HL-60 (cell line): Measurements from ENCODE around the gene NFATC1.

Source experiments
- GABPA ChIP-seq: IDR thresholded peaks from 2 replicates; pipeline ENCODE4 v1.6.1; 2012; ENCODE audit warnings: low read depth
- POLR2AphosphoS5 ChIP-seq: IDR thresholded peaks from 2 replicates; pipeline ENCODE4 v1.6.1; 2012; ENCODE audit warnings: low read depth
- TF ChIP-seq, protein P1 (sequence below): IDR thresholded peaks from one replicate; pipeline ENCODE4 v1.5.1; 2011; ENCODE audit warnings: low read length, control low read depth, inconsistent platforms; ENCODE audit not compliant: insufficient read depth

DNA sequence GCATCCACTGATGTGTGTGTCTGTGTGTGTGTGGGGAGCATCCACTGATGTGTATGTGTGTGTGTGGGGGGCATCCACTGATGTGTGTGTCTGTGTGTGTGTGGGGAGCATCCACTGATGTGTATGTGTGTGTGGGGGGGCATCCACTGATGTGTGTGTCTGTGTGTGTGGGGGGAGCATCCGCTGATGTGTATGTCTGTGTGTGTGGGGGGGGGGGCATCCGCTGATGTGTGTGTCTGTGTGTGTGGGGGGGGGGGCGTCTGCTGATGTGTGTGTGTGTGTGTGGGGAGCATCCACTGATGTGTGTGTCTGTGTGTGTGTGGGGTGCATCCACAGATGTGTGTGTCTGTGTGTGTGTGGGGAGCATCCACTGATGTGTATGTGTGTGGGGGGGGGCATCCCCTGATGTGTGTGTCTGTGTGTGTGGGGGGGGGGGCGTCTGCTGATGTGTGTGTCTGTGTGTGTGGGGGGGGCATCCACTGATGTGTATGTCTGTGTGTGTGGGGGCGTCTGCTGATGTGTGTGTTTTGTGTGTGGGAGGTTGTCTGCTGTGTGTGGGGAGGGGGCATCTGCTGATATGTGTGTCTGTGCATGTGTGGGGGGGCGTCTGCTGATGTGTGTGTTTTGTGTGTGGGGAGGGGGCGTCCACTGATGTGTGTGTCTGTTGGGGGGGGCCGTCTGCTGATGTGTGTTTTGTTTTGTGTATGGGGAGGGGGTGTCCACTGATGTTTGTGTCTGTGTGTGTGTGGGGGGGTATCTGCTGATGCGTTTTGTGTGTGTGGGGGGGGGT is 125.9 kb downstream of the NFATC1 start:
- TF ChIP-seq, protein P1, sequence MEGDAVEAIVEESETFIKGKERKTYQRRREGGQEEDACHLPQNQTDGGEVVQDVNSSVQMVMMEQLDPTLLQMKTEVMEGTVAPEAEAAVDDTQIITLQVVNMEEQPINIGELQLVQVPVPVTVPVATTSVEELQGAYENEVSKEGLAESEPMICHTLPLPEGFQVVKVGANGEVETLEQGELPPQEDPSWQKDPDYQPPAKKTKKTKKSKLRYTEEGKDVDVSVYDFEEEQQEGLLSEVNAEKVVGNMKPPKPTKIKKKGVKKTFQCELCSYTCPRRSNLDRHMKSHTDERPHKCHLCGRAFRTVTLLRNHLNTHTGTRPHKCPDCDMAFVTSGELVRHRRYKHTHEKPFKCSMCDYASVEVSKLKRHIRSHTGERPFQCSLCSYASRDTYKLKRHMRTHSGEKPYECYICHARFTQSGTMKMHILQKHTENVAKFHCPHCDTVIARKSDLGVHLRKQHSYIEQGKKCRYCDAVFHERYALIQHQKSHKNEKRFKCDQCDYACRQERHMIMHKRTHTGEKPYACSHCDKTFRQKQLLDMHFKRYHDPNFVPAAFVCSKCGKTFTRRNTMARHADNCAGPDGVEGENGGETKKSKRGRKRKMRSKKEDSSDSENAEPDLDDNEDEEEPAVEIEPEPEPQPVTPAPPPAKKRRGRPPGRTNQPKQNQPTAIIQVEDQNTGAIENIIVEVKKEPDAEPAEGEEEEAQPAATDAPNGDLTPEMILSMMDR = no peak
- TF ChIP-seq POLR2AphosphoS5 (no peak), GABPA (no peak)
